GM19351 (cell line): Measurements from ENCODE around the gene MTRR.

Experiments
- ATAC-seq: cut with Tn5 transposase; IDR thresholded peaks from one replicate; pipeline ENCODE4 v1.9.1; 2021; ENCODE audit warnings: mild to moderate bottlenecking, moderate library complexity; ENCODE audit not compliant: unreplicated experiment

Gene MTRR

GRCh38 chr5:7868773-7869473, at the start of gene MTRR, which contains the start of gene FASTKD3:
MTRR (plus strand) TSS chr5:7869148; CDS start chr5:7870795, 1,647 bp downstream.
FASTKD3 (minus strand) TSS chr5:7869031; CDS start chr5:7868083, 948 bp downstream.
- peak; percentile 91 for ATAC-seq

GRCh38 chr5:7822449-7822848, 46.5 kb upstream of the MTRR start:
- no peak for ATAC-seq

- no peak for ATAC-seq
These were observed 45.4 kb upstream of the MTRR start for GRCh38 chr5:7823594-7823993.

- no peak for ATAC-seq
These were observed 44.0 kb upstream of the MTRR start for GRCh38 chr5:7824995-7825394.

- ATAC-seq, result no peak
These were observed 43.3 kb upstream of the MTRR start for GRCh38 chr5:7825630-7826029.

GRCh38 chr5:7827610-7828009, 41.3 kb upstream of the MTRR start:
- ATAC-seq, result no peak

- no peak for ATAC-seq
These were observed 40.7 kb upstream of the MTRR start for GRCh38 chr5:7828269-7828668.

- no peak for ATAC-seq
These were observed 34.0 kb upstream of the MTRR start for GRCh38 chr5:7834982-7835381.

- ATAC-seq, result no peak
These were observed 31.5 kb upstream of the MTRR start for GRCh38 chr5:7837403-7837802.

- ATAC-seq, result no peak
These were observed 26.4 kb upstream of the MTRR start for GRCh38 chr5:7842531-7842930.

GRCh38 chr5:7844901-7845300, 24.0 kb upstream of the MTRR start:
- no peak for ATAC-seq

GRCh38 chr5:7845557-7845956, 23.4 kb upstream of the MTRR start:
- ATAC-seq, result no peak

- no peak for ATAC-seq
These were observed 22.6 kb upstream of the MTRR start for GRCh38 chr5:7846327-7846726.

GRCh38 chr5:7848296-7848695, 20.7 kb upstream of the MTRR start:
- no peak for ATAC-seq

GRCh38 chr5:7849681-7850394, 19.1 kb upstream of the MTRR start:
- ATAC-seq, result no peak

- ATAC-seq, result no peak
These were observed 18.3 kb upstream of the MTRR start, which contains the start of gene CFAP90 for GRCh38 chr5:7850395-7851239. CFAP90 (minus strand) TSS chr5:7851133; CDS start chr5:7851021, 112 bp downstream.

- no peak for ATAC-seq
These were observed 17.7 kb upstream of the MTRR start for GRCh38 chr5:7851240-7851592.

- ATAC-seq, result no peak
These were observed 17.2 kb upstream of the MTRR start for GRCh38 chr5:7851617-7852289.

GRCh38 chr5:7852542-7852941, 16.4 kb upstream of the MTRR start:
- ATAC-seq, result no peak

- no peak for ATAC-seq
These were observed 16.0 kb upstream of the MTRR start for GRCh38 chr5:7852988-7853387.

GRCh38 chr5:7855611-7856010, 13.3 kb upstream of the MTRR start:
- ATAC-seq, result no peak
